WI38 (cell line): ENCODE results near the gene SLC2A13.

Source experiments
- H3K4me3 ChIP-seq: 2 replicates; pipeline ENCODE4 v1.5.1; 2011; ENCODE audit warnings: low read depth, mild to moderate bottlenecking, control low read depth, low read length
- TF ChIP-seq, protein P1 (sequence below): IDR thresholded peaks from 2 replicates; pipeline ENCODE4 v1.5.1; 2012; ENCODE audit warnings: low read depth, mild to moderate bottlenecking, control low read depth, low read length

The SLC2A13 gene

GRCh38 chr12:40105515-40106201 lies at the start of gene SLC2A13:
SLC2A13 (minus strand) TSS chr12:40106081; CDS start chr12:40105808, 273 bp downstream.
- H3K4me3 ChIP-seq = peak within 1 kb of the TSS; percentile 79
- TF ChIP-seq, protein P1, sequence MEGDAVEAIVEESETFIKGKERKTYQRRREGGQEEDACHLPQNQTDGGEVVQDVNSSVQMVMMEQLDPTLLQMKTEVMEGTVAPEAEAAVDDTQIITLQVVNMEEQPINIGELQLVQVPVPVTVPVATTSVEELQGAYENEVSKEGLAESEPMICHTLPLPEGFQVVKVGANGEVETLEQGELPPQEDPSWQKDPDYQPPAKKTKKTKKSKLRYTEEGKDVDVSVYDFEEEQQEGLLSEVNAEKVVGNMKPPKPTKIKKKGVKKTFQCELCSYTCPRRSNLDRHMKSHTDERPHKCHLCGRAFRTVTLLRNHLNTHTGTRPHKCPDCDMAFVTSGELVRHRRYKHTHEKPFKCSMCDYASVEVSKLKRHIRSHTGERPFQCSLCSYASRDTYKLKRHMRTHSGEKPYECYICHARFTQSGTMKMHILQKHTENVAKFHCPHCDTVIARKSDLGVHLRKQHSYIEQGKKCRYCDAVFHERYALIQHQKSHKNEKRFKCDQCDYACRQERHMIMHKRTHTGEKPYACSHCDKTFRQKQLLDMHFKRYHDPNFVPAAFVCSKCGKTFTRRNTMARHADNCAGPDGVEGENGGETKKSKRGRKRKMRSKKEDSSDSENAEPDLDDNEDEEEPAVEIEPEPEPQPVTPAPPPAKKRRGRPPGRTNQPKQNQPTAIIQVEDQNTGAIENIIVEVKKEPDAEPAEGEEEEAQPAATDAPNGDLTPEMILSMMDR = no peak

DNA sequence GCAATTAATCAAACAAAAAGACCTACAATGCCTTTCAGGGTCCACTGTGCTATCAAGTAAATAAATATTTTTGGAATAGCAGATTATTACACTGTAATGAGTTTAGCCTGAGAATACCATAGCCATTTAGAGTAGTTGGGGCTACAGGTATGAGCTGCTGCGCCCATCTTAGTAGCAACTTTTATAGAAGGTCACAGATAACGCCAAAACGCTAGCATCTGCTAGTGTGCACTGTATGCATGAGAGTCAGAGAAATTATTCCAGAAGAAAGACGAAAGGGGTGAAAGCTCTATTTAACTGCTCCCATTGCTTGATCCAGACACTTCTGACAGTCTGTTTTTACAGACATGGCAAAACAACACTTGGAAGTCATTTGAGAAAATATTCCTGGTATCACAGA lies 48.5 kb upstream of the SLC2A13 start:
- no peak overlapping the region for H3K4me3 ChIP-seq
- TF ChIP-seq, protein P1 = no peak

DNA sequence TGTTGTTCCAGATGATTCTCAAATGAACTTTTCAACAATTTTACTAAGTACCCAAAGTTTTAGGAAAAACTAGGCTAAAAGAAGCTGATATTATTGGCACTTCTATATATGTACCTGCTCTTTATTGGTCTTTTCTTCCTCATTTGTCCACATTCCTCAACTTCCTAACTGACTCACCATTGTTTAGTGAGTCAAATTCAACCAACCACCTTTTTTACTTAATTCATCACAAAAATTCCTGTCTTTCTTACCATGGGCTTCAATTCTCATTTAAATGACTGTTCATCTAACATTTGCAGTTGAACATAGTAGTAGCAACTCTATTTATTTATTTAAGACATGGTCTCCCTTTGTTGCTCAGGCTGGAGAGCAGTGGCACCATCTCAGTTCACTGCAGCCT lies 47.6 kb upstream of the SLC2A13 start:
- TF ChIP-seq, protein P1 = no peak
- H3K4me3 ChIP-seq = no peak overlapping the region

- TF ChIP-seq, protein P1 = peak; percentile 69
- H3K4me3 ChIP-seq = no peak overlapping the region
These were observed 47.0 kb upstream of the SLC2A13 start for GRCh38 chr12:40152783-40153383.

- no peak overlapping the region for H3K4me3 ChIP-seq
- TF ChIP-seq, protein P1 = no peak
These were observed 43.9 kb upstream of the SLC2A13 start for GRCh38 chr12:40149673-40150260.

GRCh38 chr12:40146800-40147797 lies 41.2 kb upstream of the SLC2A13 start:
- no peak overlapping the region for H3K4me3 ChIP-seq
- TF ChIP-seq, protein P1 = no peak
